Thoracic aorta endothelial cell (primary cell): ENCODE results near the gene NPC1L1. TPM values are rescaled to one million over a fixed set of nuclear protein-coding genes. Genes with fewer than 3 reads are reported as not detected.

ENCODE experiments used
- small RNA-seq: library from RNA; depleted of rRNA; stranded (forward); fragments of <200 nt; gene quantifications from one replicate; pipeline ENCODE3, GENCODE V24; 2012
- total RNA-seq: library from RNA; depleted of rRNA; stranded (reverse); fragments of >200 nt; gene quantifications from 2 replicates; pipeline ENCODE4 v1.2.3, GENCODE V29; 2012

Gene NPC1L1
- not detected in 2 replicates for total RNA-seq

GRCh38 chr7:44541028-44541869, at the start of gene NPC1L1:
TSS of gene NPC1L1 (minus strand) at chr7:44541330. CDS start at chr7:44541259, 71 bp downstream.

GRCh38 chr7:44581879-44582603, 40.9 kb upstream of the NPC1L1 start, which contains the start of gene TMED4:
TSS of gene TMED4 (minus strand) at chr7:44582231. CDS start at chr7:44582206, 25 bp downstream.

GRCh38 chr7:44573464-44574286, 32.5 kb upstream of the NPC1L1 start, which contains the start of gene DDX56:
TSS of gene DDX56 (minus strand) at chr7:44573908. CDS start at chr7:44573895, 13 bp downstream.

GRCh38 chr7:44490351-44491200, 50.6 kb downstream of the NPC1L1 start, which contains the start of gene NUDCD3:
TSS of gene NUDCD3 (minus strand) at chr7:44490658. CDS start at chr7:44490600, 58 bp downstream.

Small RNA genes lying within 50 kb of the gene (small RNA-seq; reads per million reads assigned to genes)
- gene RNU6-1097P, result not detected

Other genes with a start within 250 kb of the NPC1L1 start
- 1.1 and 1.8 TPM in 2 replicates for gene CAMK2B, start 215.7 kb downstream of the NPC1L1 start, total RNA-seq
- gene NUDCD3, start 50.7 kb downstream of the NPC1L1 start, total RNA-seq, result 74.5 and 81.8 TPM in 2 replicates
- 60.5 and 60.6 TPM in 2 replicates for gene DDX56, start 32.6 kb upstream of the NPC1L1 start, total RNA-seq
- gene TMED4, start 40.9 kb upstream of the NPC1L1 start, total RNA-seq, result 73.5 and 87.5 TPM in 2 replicates
- gene OGDH, start 65.3 kb upstream of the NPC1L1 start, total RNA-seq, result 58.6 and 72.6 TPM in 2 replicates
- gene ZMIZ2, start 207.5 kb upstream of the NPC1L1 start, total RNA-seq, result 19.8 and 29.1 TPM in 2 replicates